Loucy (cell line): ENCODE results near the gene PRKAR2B.

Source experiments
- CTCF ChIP-seq: fragments of 200-600 bp; sonication (generic); conservative IDR thresholded peaks from 2 replicates; pipeline ENCODE4 v1.5.1; 2014; ENCODE audit warnings: mild to moderate bottlenecking, antibody characterized with exemption, low read length
- EZH2phosphoT487 ChIP-seq: fragments of 200-600 bp; IDR thresholded peaks from 2 replicates; pipeline ENCODE4 v1.6.1; 2018; ENCODE audit warnings: antibody characterized with exemption, mild to moderate bottlenecking, moderate library complexity, borderline replicate concordance

GRCh38 chr7:107001490-107001889 lies 43.0 kb upstream of the PRKAR2B start:
- no peak for TF ChIP-seq EZH2phosphoT487
- no peak for TF ChIP-seq CTCF
